ENCODE measurements around the gene CPLX3.

CPLX3 gene

GRCh38 chr15:74807282-74807681 is 19.1 kb upstream of the CPLX3 start:
- no peak overlapping the region for H3K4me3 ChIP-seq (ENCODE audit: low read depth, low read length)
- TF ChIP-seq CTCF (IDR thresholded peaks at IDR 0.05; ENCODE audit: low read depth, low read length, missing control alignments): no peak
- DNase-seq (ENCODE audit: low read depth): no peak

- no peak overlapping the region for H3K4me3 ChIP-seq (ENCODE audit: low read depth, low read length)
- DNase-seq (ENCODE audit: low read depth): no peak
- no peak for TF ChIP-seq CTCF (IDR thresholded peaks at IDR 0.05; ENCODE audit: low read depth, low read length, missing control alignments)
These were observed 18.2 kb upstream of the CPLX3 start for GRCh38 chr15:74808078-74808839.

GRCh38 chr15:74808840-74809229 is 17.6 kb upstream of the CPLX3 start:
- no peak for DNase-seq (ENCODE audit: low read depth)
- no peak for TF ChIP-seq CTCF (IDR thresholded peaks at IDR 0.05; ENCODE audit: low read depth, low read length, missing control alignments)
- H3K4me3 ChIP-seq (ENCODE audit: low read depth, low read length): no peak overlapping the region

GRCh38 chr15:74809242-74809641 is 17.2 kb upstream of the CPLX3 start:
- TF ChIP-seq CTCF (IDR thresholded peaks at IDR 0.05; ENCODE audit: low read depth, low read length, missing control alignments): no peak
- DNase-seq (ENCODE audit: low read depth): no peak
- H3K4me3 ChIP-seq (ENCODE audit: low read depth, low read length): no peak overlapping the region

- DNase-seq (ENCODE audit: low read depth): no peak
- H3K4me3 ChIP-seq (ENCODE audit: low read depth, low read length): no peak overlapping the region
These were observed 16.5 kb upstream of the CPLX3 start for GRCh38 chr15:74809956-74810355.

GRCh38 chr15:74812533-74812932 is 13.9 kb upstream of the CPLX3 start, which contains the start of gene LMAN1L:
TSS of gene LMAN1L (plus strand) at chr15:74812835. CDS start at chr15:74812855, 20 bp downstream.
- DNase-seq (ENCODE audit: low read depth): no peak
- no peak for TF ChIP-seq CTCF (IDR thresholded peaks at IDR 0.05; ENCODE audit: low read depth, low read length, missing control alignments)
- no peak within 1 kb of the TSS for H3K4me3 ChIP-seq (ENCODE audit: low read depth, low read length)

More at GRCh38 chr15:74809956-74810355, 16.5 kb upstream of the CPLX3 start:
- TF ChIP-seq CTCF (IDR thresholded peaks at IDR 0.05; ENCODE audit: low read depth, low read length, missing control alignments): no peak
